Thyroid gland (tissue), 4 donors: Measurements from ENCODE around the gene SLAMF8. TPM values are rescaled to one million over a fixed set of nuclear protein-coding genes. Genes with fewer than 3 reads are reported as not detected.

Experiments
- DNase-seq, 2 donors: peaks; one replicate each; pipeline ENCODE4 v3.0.0-alpha.2; 2019
- H3K27ac ChIP-seq, 3 donors: fragments of 200-600 bp; sonication (generic); 1 replicate in 2 of 3; 2 replicates in 1 of 3; pipeline ENCODE4 v1.5.1; 2016 to 2019; ENCODE audit warnings: mild to moderate bottlenecking in 1 of 3, moderate library complexity in 1 of 3
- H3K27me3 ChIP-seq: fragments of 200-600 bp; sonication (generic); one replicate; pipeline ENCODE4 v1.5.1; 2019
- H3K36me3 ChIP-seq, 2 donors: fragments of 200-600 bp; sonication (generic); one replicate each; pipeline ENCODE4 v1.5.1; 2016 to 2019
- H3K4me1 ChIP-seq, 2 donors: fragments of 200-600 bp; sonication (generic); one replicate each; pipeline ENCODE4 v1.5.1; 2017 to 2019
- H3K4me3 ChIP-seq, 3 donors: fragments of 200-600 bp; sonication (generic); replicated peaks in 1 of 3; 1 replicate in 2 of 3; 2 replicates in 1 of 3; pipeline ENCODE4 v1.5.1; 2016; ENCODE audit warnings: mild to moderate bottlenecking in 1 of 3
- H3K9me3 ChIP-seq: fragments of 200-600 bp; sonication (generic); one replicate; pipeline ENCODE4 v1.5.1; 2017
- CTCF ChIP-seq, 6 experiments: fragments of 200-600 bp in 3 of 6; fragments of 450-650 bp in 3 of 6; sonication (generic) in 3 of 6; IDR thresholded peaks; one replicate each; pipeline ENCODE4 v1.5.1; 2016 to 2019; ENCODE audit warnings: antibody characterized with exemption in 6 of 6, mild to moderate bottlenecking in 2 of 6, inconsistent platforms in 1 of 6, moderate library complexity in 1 of 6
- POLR2A ChIP-seq, 2 donors: fragments of 450-650 bp; IDR thresholded peaks; one replicate each; pipeline ENCODE4 v1.6.1; 2017; ENCODE audit warnings: antibody characterized with exemption in 2 of 2, mild to moderate bottlenecking in 2 of 2, moderate library complexity in 1 of 2
- WGBS, 2 donors: methylation state at CpG; one replicate each; pipeline ENCODE4 v1.1.5; 2017; 5-methylcytosine and 5-hydroxymethylcytosine counted together
- intact Hi-C: fragments of 100-400 bp; cut with DNase I; formaldehyde crosslinking; loops from one replicate; pipeline ENCODE4 v1.15.1; 2023
- total RNA-seq, 4 donors: library from RNA; depleted of rRNA; stranded (reverse); fragments of >200 nt; gene quantifications; one replicate each; pipeline ENCODE4 v1.2.3, GENCODE V29; 2016

SLAMF8 gene
- total RNA-seq, 4 donors from 2014 or later = 1.6 to 6.3 (median 2.1) TPM

GRCh38 chr1:159830722-159831121 is 4.0 kb downstream of the SLAMF8 start:
- no peaks in the 10 kb centered on the region for H3K27me3 ChIP-seq
- no peaks in the 10 kb centered on the region for H3K36me3 ChIP-seq
- DNase-seq = no peak
- H3K9me3 ChIP-seq = no peaks in the 10 kb centered on the region
- WGBS, 2 donors = 90 to 91% methylated on average over 8 of the region's 8 CpGs
- no peaks in the 10 kb centered on the region for H3K4me1 ChIP-seq
- no peak overlapping the region for H3K4me3 ChIP-seq
- H3K27ac ChIP-seq = no peak overlapping the region
- intact Hi-C loops = no loop called here
- no peak for TF ChIP-seq POLR2A (IDR thresholded peaks at IDR 0.05)
- TF ChIP-seq CTCF (IDR thresholded peaks at IDR 0.05) = no peak

- 60 to 67% methylated on average over 7 of the region's 7 CpGs for WGBS, 2 donors
- Histone ChIP-seq H3K9me3 (no peaks in the 10 kb centered on the region), H3K4me1 (no peaks in the 10 kb centered on the region), H3K36me3 (no peaks in the 10 kb centered on the region), H3K27ac (no peak overlapping the region), H3K27me3 (no peaks in the 10 kb centered on the region), H3K4me3 (no peak overlapping the region)
- TF ChIP-seq POLR2A (IDR thresholded peaks at IDR 0.05) (no peak), CTCF (IDR thresholded peaks at IDR 0.05) (no peak)
- DNase-seq = no peak
- intact Hi-C loops = no loop called here
These were observed 4.9 kb downstream of the SLAMF8 start for GRCh38 chr1:159831412-159832141.

GRCh38 chr1:159832309-159832708 is 5.6 kb downstream of the SLAMF8 start:
- Histone ChIP-seq H3K4me1 (no peaks in the 10 kb centered on the region), H3K27me3 (no peaks in the 10 kb centered on the region), H3K4me3 (no peak overlapping the region), H3K9me3 (no peaks in the 10 kb centered on the region), H3K36me3 (no peaks in the 10 kb centered on the region), H3K27ac (no peak overlapping the region)
- TF ChIP-seq POLR2A (IDR thresholded peaks at IDR 0.05) (no peak), CTCF (IDR thresholded peaks at IDR 0.05) (no peak)
- intact Hi-C loops = no loop called here
- no peak for DNase-seq
- 90 to 91% methylated on average over 2 of the region's 2 CpGs for WGBS, 2 donors

GRCh38 chr1:159835356-159835755 is 8.7 kb downstream of the SLAMF8 start:
- Histone ChIP-seq H3K4me1 (no peaks in the 10 kb centered on the region), H3K27ac (no peak overlapping the region), H3K36me3 (no peaks in the 10 kb centered on the region), H3K4me3 (no peak overlapping the region), H3K27me3 (no peaks in the 10 kb centered on the region), H3K9me3 (no peaks in the 10 kb centered on the region)
- DNase-seq = no peak
- intact Hi-C loops = no loop called here
- 43 to 60% methylated on average over 3 of the region's 3 CpGs for WGBS, 2 donors
- TF ChIP-seq CTCF (IDR thresholded peaks at IDR 0.05) (no peak), POLR2A (IDR thresholded peaks at IDR 0.05) (no peak)

GRCh38 chr1:159835862-159836525 is 9.3 kb downstream of the SLAMF8 start:
- H3K27me3 ChIP-seq = no peaks in the 10 kb centered on the region
- no peak for DNase-seq
- intact Hi-C loops = no loop called here
- no peaks in the 10 kb centered on the region for H3K4me1 ChIP-seq
- H3K27ac ChIP-seq = no peak overlapping the region
- H3K36me3 ChIP-seq = no peaks in the 10 kb centered on the region
- WGBS, 2 donors = 82 to 86% methylated on average over 8 of the region's 8 CpGs
- no peaks in the 10 kb centered on the region for H3K9me3 ChIP-seq
- TF ChIP-seq POLR2A (IDR thresholded peaks at IDR 0.05) (no peak), CTCF (IDR thresholded peaks at IDR 0.05) (no peak)
- H3K4me3 ChIP-seq = no peak overlapping the region
